HCT116 (cell line): Measurements from ENCODE around the gene P2RX3.

Experiments
- POLR2A ChIP-seq: IDR thresholded peaks from 2 replicates; pipeline ENCODE4 v1.7.0; 2011; ENCODE audit warnings: borderline replicate concordance; ENCODE audit not compliant: insufficient read depth, insufficient read length; ENCODE audit errors: extremely low read depth
- ZNF274 ChIP-seq: fragments of 200-500 bp; sonication (Bioruptor generic); IDR thresholded peaks from 2 replicates; pipeline ENCODE4 v1.6.1; 2014; ENCODE audit warnings: mild to moderate bottlenecking, low read depth, low read length, inconsistent platforms
- TF ChIP-seq, protein P1 (sequence below), 3 experiments: fragments of 200-600 bp in 1 of 3; sonication (generic) in 1 of 3; IDR thresholded peaks in 2 of 3; conservative IDR thresholded peaks in 1 of 3; 2 replicates each; pipeline ENCODE4 v1.5.1; 2012 to 2017; ENCODE audit warnings: low read depth in 2 of 3, low read length in 2 of 3, antibody characterized with exemption in 1 of 3, borderline replicate concordance in 1 of 3, control low read depth in 1 of 3, mild to moderate bottlenecking in 1 of 3, mixed read lengths in 1 of 3, mixed run types in 1 of 3, moderate library complexity in 1 of 3; ENCODE audit not compliant: insufficient read depth in 1 of 3
- TF ChIP-seq, protein P2 (sequence below): IDR thresholded peaks from 2 replicates; pipeline ENCODE4 v1.6.1; 2012; ENCODE audit warnings: low read depth

DNA sequence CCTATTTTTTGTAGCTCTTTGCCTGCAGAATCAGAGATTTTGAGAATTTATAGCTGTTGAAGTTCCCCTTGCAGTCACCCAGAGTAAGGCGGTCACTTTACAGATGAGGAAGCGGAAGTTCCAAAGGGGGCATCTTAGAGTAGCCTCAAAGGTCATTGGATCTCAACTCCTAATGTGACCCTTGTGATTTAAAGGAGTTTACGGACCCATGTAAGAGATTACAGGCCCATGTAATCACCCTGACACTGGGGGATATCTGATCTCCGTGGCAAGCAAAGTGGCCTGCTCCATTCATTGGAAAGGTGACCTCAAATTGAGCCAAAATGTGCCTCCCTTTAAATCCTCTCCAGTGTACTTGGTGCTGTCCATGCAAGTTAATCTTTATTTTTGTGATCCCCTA is 15.7 kb downstream of the P2RX3 start:
- TF ChIP-seq, protein P1, sequence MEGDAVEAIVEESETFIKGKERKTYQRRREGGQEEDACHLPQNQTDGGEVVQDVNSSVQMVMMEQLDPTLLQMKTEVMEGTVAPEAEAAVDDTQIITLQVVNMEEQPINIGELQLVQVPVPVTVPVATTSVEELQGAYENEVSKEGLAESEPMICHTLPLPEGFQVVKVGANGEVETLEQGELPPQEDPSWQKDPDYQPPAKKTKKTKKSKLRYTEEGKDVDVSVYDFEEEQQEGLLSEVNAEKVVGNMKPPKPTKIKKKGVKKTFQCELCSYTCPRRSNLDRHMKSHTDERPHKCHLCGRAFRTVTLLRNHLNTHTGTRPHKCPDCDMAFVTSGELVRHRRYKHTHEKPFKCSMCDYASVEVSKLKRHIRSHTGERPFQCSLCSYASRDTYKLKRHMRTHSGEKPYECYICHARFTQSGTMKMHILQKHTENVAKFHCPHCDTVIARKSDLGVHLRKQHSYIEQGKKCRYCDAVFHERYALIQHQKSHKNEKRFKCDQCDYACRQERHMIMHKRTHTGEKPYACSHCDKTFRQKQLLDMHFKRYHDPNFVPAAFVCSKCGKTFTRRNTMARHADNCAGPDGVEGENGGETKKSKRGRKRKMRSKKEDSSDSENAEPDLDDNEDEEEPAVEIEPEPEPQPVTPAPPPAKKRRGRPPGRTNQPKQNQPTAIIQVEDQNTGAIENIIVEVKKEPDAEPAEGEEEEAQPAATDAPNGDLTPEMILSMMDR (IDR thresholded peaks at IDR 0.05 in 2 of 3, conservative IDR thresholded peaks at IDR 0.05 in 1 of 3; ENCODE audit: borderline replicate concordance in 1 of 3, insufficient read depth in 1 of 3, low read depth in 2 of 3, low read length in 2 of 3) = no peak
- TF ChIP-seq POLR2A = no peak
- TF ChIP-seq, protein P2, sequence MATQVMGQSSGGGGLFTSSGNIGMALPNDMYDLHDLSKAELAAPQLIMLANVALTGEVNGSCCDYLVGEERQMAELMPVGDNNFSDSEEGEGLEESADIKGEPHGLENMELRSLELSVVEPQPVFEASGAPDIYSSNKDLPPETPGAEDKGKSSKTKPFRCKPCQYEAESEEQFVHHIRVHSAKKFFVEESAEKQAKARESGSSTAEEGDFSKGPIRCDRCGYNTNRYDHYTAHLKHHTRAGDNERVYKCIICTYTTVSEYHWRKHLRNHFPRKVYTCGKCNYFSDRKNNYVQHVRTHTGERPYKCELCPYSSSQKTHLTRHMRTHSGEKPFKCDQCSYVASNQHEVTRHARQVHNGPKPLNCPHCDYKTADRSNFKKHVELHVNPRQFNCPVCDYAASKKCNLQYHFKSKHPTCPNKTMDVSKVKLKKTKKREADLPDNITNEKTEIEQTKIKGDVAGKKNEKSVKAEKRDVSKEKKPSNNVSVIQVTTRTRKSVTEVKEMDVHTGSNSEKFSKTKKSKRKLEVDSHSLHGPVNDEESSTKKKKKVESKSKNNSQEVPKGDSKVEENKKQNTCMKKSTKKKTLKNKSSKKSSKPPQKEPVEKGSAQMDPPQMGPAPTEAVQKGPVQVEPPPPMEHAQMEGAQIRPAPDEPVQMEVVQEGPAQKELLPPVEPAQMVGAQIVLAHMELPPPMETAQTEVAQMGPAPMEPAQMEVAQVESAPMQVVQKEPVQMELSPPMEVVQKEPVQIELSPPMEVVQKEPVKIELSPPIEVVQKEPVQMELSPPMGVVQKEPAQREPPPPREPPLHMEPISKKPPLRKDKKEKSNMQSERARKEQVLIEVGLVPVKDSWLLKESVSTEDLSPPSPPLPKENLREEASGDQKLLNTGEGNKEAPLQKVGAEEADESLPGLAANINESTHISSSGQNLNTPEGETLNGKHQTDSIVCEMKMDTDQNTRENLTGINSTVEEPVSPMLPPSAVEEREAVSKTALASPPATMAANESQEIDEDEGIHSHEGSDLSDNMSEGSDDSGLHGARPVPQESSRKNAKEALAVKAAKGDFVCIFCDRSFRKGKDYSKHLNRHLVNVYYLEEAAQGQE = no peak
- no peak for TF ChIP-seq ZNF274
